Fibroblast of skin of right quadriceps (primary cell): ENCODE measurements around the gene LSM2.
A peak's percentile ranks its signal among the peaks of the same experiment; 100 is the strongest.
"Not testable (repeated sequence)": the region's sequence is repeated elsewhere in the genome, so short reads cannot be mapped to it uniquely, and the experiment has no call there.

ENCODE experiments used
- DNase-seq: peaks from one replicate; pipeline ENCODE4 v3.0.0-alpha.2; 2013

LSM2 gene

GRCh38 chr6:31795616-31796298 lies 11.0 kb downstream of the LSM2 start, which contains the start of gene VARS1:
Gene VARS1, minus strand, starts transcription at chr6:31795752. Its CDS starts 535 bp downstream, at chr6:31795217.
- peak; percentile 88 for DNase-seq

DNA sequence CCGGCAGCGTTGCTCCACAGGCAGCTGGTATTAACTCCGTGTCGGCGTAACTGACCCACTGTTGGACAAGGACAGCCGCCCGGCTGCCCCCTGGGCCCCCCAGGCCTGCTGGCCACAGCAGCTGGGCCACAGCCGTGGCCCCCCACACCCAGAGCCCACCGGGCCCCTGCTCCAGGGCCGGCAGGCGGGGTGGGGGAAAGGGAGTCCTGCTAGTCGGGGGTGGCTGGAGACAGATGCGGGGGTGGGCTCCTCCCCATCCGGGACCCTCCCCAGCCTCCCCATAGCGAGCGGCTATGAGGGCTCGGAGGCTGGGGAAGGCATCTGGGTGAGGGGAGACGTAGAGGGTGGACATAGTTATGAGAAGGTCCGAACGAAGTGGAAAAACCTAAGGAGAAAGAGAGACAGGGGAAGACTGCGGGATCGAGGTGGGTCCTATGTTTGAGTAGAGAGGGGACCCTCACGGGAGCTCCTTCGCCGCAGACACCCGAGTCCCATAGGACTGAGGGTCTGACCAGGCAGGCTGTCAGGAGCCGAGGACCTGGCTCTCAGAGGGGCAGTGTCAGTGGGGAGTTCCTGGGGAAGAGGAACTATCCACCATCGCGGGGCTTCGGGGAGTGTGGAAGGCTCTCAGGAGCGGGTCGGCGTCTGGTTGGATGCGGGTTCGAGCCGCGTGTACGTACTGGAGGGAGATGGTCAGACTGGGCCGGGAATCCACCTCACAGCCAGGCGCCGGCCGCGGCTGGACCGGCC lies 11.7 kb downstream of the LSM2 start:
- DNase-seq: peak; percentile 35

GRCh38 chr6:31794294-31794865 lies 12.4 kb downstream of the LSM2 start:
- DNase-seq: peak; percentile 36

DNA sequence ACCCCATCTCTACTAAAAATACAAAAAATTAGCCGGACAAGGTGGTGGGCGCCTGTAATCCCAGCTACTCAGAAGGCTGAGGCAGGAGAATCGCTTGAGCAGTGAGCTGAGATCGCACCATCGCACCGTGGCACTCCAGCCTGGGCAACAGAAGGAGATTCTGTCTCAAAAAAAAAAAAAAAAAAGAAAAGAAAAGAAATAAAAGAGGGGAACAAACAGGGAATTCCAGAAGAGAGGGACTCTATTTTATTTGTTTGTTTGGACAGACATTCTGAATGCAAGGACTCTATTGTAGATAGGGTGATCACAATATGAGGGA lies 12.9 kb downstream of the LSM2 start:
- DNase-seq: not testable (repeated sequence)

DNA sequence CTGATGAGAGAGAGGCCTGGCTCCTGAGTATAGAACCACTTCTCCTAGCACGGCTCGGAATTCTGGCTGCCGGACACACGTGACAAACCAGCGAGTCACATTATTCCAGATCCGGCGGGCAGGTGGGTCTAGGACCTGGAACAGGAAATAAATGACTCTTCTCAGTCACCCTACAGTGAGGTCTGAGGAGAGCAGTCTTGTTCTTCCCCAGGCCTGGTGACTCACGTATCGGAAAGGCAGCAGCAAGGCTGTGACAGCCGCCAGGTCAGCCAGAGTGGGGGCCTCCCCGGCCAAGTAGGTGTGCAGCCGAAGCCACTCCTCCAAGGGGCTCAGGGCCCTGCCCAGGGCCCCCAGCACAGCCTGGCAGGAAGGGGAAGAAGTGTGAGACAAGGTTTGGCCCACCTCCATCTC lies 14.0 kb downstream of the LSM2 start:
- DNase-seq: no peak

GRCh38 chr6:31792090-31792374 lies 14.7 kb downstream of the LSM2 start:
- DNase-seq: no peak

DNA sequence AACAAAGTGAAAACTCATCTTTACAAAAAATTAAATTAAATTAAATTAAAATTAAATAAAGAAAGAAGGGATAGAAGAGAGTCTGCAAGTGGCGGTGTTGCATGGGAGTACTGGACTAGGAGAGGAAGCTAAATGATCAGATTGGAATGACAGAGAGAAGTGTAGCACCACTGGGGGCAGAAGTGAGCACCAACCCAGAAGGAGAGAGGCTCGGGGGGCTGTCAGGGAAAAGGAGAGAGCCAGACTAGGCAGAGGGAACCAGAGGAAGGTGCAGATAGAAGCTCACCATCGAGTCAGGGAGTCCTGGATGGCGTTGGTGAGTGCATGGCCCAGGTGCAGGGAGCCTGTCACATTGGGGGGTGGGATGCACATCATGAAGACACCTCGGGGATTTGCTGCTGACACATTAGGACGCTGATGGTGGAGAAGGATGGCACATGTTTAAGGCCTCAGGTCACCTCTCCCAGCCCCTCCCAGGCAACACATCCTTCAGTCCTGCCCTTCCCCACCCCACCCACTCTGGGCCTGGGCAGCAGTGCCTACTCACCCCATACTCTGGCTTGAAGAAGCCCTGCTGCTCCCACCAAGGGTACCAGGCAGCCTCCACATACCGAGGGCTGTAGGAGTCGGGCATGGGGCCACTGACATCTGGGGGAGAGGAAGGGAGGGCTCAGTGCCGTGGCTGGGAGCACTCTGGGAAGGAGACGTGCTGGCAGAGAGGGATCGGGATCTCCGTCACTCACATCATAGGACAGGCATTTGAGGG lies 15.3 kb downstream of the LSM2 start:
- DNase-seq: peak; percentile 50

- DNase-seq: no peak
Observed at GRCh38 chr6:31785475-31785874, 21.3 kb downstream of the LSM2 start.

- no peak for DNase-seq
Observed at GRCh38 chr6:31784098-31784925, 22.5 kb downstream of the LSM2 start.

- DNase-seq: no peak
Observed at GRCh38 chr6:31782126-31782855, 24.5 kb downstream of the LSM2 start.

GRCh38 chr6:31781244-31782125 lies 25.3 kb downstream of the LSM2 start:
- no peak for DNase-seq

- DNase-seq: no peak
Observed at GRCh38 chr6:31780507-31781243, 26.1 kb downstream of the LSM2 start.

- DNase-seq: no peak
Observed at GRCh38 chr6:31779908-31780307, 26.9 kb downstream of the LSM2 start.

GRCh38 chr6:31778999-31779885 lies 27.5 kb downstream of the LSM2 start:
- no peak for DNase-seq

DNA sequence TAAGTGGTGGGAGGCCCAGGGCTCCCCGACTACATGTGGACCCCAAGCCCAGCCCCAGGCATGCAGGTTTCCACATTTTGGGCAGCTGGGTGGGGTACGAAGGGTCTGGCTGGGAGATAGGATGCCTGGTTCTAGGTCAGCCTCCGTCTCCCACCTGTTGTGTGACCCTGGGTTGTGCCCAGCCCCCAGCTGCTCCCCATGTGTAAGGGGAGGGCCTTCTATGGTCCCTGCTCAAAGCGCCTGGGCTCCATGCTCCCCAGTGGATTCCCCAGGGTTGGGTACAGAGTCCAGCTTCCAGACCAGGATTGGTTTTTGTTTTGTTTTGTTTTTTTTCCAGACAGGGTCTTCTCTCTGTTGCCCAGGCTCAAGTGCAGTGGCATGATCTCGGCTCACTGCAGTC lies 28.6 kb downstream of the LSM2 start:
- DNase-seq: no peak

DNA sequence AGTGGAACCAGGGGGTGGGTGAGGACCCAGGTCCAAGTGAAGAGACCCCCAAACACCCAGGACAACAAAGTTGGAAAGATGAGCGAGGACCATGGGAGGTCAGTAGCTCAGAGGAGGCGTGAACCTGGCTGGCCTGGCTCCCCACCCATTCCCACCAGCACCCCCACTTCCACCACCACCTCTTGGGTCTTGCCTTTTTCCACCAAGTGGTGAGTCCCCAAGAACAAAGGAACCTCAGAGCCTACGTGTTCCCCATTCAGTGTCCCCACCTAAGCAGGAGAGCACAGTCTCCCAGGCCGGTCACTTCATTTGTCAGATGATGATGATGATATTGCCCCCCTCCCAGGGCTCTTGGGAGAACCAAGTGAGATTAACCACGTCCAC lies 29.1 kb downstream of the LSM2 start:
- no peak for DNase-seq

DNA sequence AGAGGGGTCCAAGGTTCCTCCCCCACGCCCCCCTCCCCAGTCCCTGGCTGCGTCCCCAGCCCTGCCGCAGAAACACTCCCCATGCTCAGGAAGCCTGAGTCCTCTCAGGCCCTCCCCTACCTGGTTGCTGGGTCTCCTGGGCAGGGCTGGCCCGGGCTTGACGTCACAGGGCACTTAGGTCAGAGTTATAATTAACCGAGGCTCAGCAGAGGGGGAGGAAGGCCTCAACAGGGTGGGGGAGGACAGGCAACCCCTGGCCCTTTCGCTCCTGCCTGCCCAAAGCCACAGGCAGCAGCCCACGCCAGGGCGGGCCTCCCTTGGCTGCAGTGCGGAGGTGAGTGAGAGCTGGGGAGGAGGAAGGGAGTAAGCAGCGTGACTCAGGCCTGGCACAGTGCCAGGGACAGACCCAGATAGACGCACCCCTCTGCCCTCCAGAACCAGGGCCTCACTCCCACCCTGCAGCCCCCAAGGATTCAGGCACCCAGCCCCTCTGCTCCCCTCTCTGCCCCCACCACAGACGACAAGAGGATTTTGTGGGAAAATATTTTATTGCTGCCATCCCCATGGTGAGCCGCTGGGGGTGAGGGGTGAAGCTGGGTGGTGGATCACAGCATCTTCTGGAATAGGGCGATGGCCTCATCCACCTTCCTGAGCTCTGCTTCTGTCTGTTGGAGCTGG lies 29.6 kb downstream of the LSM2 start, which contains the start of gene VWA7:
Gene VWA7 (minus strand): TSS at position 340 of the 678 bp plus-strand sequence. CDS start 549 bp downstream, outside the sequence.
- peak; percentile 69 for DNase-seq

- no peak for DNase-seq
Observed at GRCh38 chr6:31776485-31776988, 30.2 kb downstream of the LSM2 start.
